GM23338 (cell line): ENCODE measurements around the gene ZIC2.

ENCODE experiments used
- CREB1 ChIP-seq: fragments of 250-450 bp; sonication (Bioruptor Pico); IDR thresholded peaks from 2 replicates; pipeline ENCODE4 v1.5.0; 2020; ENCODE audit warnings: low read depth, mild to moderate bottlenecking, moderate library complexity
- EZH2 ChIP-seq: fragments of 200-600 bp; sonication (generic); IDR thresholded peaks from one replicate; pipeline ENCODE4 v1.8.0; 2017; ENCODE audit warnings: antibody characterized with exemption, mild to moderate bottlenecking, low read depth; ENCODE audit not compliant: unreplicated experiment
- NANOG ChIP-seq: IDR thresholded peaks from 2 replicates; pipeline ENCODE4 v1.6.1; 2016; ENCODE audit warnings: antibody characterized with exemption, borderline replicate concordance
- POLR2AphosphoS5 ChIP-seq: IDR thresholded peaks from 2 replicates; pipeline ENCODE4 v1.6.1; 2016; ENCODE audit warnings: antibody characterized with exemption, low read depth
- REST ChIP-seq: IDR thresholded peaks from one replicate; pipeline ENCODE4 v1.6.1; 2018; ENCODE audit warnings: antibody characterized with exemption; ENCODE audit not compliant: unreplicated experiment
- TF ChIP-seq, protein P1 (sequence below), 2 experiments: fragments of 200-600 bp in 1 of 2; sonication (generic) in 1 of 2; conservative IDR thresholded peaks; 2 replicates each; pipeline versions ENCODE4 v1.5.1 to v1.6.1; 2016 to 2017; ENCODE audit warnings: antibody characterized with exemption in 2 of 2, low read depth in 2 of 2, mild to moderate bottlenecking in 2 of 2, moderate library complexity in 1 of 2

DNA sequence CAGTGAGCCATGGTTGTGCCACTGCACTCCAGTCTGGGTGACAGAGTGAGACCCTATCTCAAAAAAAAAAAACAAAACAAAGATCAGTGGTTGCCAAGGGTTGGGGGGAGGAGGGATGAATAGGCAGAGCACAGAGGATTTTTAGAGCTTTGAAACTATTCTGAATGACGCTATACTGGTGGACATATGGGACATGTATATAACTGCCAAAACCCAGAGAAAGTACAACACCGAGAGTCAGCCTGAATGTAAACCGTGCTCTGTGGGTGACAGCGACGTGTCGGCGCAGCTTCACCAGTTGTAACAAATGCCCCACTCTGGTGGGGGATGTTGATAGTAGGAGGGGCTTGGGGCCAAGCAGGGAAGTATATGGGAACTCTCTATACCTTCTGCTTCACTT lies 42.9 kb upstream of the ZIC2 start:
- TF ChIP-seq, protein P1, sequence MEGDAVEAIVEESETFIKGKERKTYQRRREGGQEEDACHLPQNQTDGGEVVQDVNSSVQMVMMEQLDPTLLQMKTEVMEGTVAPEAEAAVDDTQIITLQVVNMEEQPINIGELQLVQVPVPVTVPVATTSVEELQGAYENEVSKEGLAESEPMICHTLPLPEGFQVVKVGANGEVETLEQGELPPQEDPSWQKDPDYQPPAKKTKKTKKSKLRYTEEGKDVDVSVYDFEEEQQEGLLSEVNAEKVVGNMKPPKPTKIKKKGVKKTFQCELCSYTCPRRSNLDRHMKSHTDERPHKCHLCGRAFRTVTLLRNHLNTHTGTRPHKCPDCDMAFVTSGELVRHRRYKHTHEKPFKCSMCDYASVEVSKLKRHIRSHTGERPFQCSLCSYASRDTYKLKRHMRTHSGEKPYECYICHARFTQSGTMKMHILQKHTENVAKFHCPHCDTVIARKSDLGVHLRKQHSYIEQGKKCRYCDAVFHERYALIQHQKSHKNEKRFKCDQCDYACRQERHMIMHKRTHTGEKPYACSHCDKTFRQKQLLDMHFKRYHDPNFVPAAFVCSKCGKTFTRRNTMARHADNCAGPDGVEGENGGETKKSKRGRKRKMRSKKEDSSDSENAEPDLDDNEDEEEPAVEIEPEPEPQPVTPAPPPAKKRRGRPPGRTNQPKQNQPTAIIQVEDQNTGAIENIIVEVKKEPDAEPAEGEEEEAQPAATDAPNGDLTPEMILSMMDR (conservative IDR thresholded peaks at IDR 0.05; ENCODE audit: low read depth in 2 of 2), result no peak
- TF ChIP-seq CREB1 (CRISPR knock-in tag) (no peak), NANOG (no peak), REST (no peak), POLR2AphosphoS5 (no peak), EZH2 (no peak)
